Upper lobe of left lung (tissue), 4 donors: ENCODE data around the gene ITGAD.

Experiments
- EP300 ChIP-seq, 4 donors: sonication (generic); formaldehyde crosslinking; IDR thresholded peaks; one replicate each; pipeline ENCODE4 v1.5.1; 2017; ENCODE audit warnings: antibody characterized with exemption in 4 of 4, control low read depth in 2 of 4
- POLR2A ChIP-seq, 4 donors: fragments of 450-650 bp; IDR thresholded peaks; one replicate each; pipeline ENCODE4 v1.5.1; 2016 to 2017; ENCODE audit warnings: antibody characterized with exemption in 4 of 4, mild to moderate bottlenecking in 2 of 4
- POLR2AphosphoS5 ChIP-seq, 2 donors: sonication (generic); formaldehyde crosslinking; IDR thresholded peaks; one replicate each; pipeline ENCODE4 v1.5.1; 2017; ENCODE audit warnings: antibody characterized with exemption in 2 of 2
- TF ChIP-seq, protein P1 (sequence below), 6 experiments: fragments of 450-650 bp in 4 of 6; fragments of 200-600 bp in 2 of 6; sonication (generic) in 2 of 6; IDR thresholded peaks; one replicate each; pipeline ENCODE4 v1.5.1; 2016 to 2019; ENCODE audit warnings: antibody characterized with exemption in 6 of 6

DNA sequence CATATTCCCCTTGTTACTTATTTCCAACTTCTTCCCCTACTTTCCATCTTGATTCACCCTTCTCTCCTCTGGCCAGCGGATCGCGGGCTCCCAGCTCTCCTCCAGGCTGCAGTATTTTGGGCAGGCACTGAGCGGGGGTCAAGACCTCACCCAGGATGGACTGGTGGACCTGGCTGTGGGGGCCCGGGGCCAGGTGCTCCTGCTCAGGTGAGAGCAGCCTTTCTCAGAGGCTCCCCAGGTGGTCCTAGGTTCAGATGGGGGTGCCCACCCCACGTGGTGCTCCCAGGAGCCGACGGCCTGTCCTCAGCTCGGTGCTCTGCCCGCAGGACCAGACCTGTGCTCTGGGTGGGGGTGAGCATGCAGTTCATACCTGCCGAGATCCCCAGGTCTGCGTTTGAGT, 22.1 kb upstream of the ITGAD start:
- TF ChIP-seq EP300 (IDR thresholded peaks at IDR 0.05) (no peak), POLR2A (IDR thresholded peaks at IDR 0.05) (no peak), POLR2AphosphoS5 (IDR thresholded peaks at IDR 0.05) (no peak)
- TF ChIP-seq, protein P1, sequence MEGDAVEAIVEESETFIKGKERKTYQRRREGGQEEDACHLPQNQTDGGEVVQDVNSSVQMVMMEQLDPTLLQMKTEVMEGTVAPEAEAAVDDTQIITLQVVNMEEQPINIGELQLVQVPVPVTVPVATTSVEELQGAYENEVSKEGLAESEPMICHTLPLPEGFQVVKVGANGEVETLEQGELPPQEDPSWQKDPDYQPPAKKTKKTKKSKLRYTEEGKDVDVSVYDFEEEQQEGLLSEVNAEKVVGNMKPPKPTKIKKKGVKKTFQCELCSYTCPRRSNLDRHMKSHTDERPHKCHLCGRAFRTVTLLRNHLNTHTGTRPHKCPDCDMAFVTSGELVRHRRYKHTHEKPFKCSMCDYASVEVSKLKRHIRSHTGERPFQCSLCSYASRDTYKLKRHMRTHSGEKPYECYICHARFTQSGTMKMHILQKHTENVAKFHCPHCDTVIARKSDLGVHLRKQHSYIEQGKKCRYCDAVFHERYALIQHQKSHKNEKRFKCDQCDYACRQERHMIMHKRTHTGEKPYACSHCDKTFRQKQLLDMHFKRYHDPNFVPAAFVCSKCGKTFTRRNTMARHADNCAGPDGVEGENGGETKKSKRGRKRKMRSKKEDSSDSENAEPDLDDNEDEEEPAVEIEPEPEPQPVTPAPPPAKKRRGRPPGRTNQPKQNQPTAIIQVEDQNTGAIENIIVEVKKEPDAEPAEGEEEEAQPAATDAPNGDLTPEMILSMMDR (IDR thresholded peaks at IDR 0.05) = no peak
